ENCODE results near the gene GALK2.
"Not testable (repeated sequence)": the region's sequence is repeated elsewhere in the genome, so short reads cannot be mapped to it uniquely, and the experiment has no call there.

Gene GALK2

GRCh38 chr15:49155110-49155833, 14.8 kb upstream of the GALK2 start, which contains the start of gene COPS2:
Gene COPS2 (minus strand): TSS chr15:49155599. CDS start chr15:49155578, 21 bp downstream.
- DNase-seq = peak; percentile 91 to 99 (median 97)
- intact Hi-C loops (cut with DNase I) = loop anchor here (5.0 kb wide), 1 partner anchor 108 kb away; the partner anchor contains the start of gene SECISBP2L

DNA sequence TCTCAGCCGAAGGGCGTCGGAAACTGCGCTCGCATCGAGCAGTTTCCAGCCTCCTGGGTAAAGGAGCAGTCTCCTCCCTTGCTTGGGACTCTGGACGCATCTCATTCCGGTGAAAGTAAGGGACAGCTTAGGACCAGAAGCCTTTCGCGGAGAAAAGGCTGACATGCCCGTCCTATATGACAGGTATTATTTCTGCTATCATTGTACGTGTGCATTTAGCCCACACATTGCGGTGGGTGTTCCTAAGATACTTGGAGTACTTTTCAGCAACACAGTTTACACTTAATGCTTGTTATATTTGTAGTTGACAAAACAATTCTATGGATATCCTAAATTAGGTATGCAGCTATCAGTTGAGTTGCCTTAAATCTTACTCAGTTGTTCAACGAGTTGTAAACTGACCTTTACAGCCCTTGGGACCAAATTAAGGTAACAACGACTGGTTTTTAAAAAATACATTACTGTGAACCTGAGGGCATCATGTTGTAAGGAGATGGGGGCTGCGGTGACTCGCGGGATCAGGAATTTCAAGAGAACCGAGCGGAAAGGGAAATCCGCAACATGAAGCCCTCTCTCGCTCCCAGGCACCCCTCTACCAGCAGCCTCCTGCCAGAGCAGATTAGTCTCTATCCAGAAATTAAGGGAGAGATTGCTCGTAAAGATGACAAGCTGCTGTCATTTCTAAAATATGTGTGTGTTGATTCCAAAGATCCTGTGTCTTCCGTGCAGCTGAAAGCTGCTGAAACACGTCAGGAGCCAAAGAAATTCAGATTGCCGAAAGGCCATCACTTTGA, 14.0 kb upstream of the GALK2 start:
- peak in 19 of 42 donors; percentile 10 to 57 (median 32) for DNase-seq
- intact Hi-C loops (cut with DNase I) = loop anchor here (5.0 kb wide), 1 partner anchor 109 kb away; the partner anchor contains the start of gene SECISBP2L

DNA sequence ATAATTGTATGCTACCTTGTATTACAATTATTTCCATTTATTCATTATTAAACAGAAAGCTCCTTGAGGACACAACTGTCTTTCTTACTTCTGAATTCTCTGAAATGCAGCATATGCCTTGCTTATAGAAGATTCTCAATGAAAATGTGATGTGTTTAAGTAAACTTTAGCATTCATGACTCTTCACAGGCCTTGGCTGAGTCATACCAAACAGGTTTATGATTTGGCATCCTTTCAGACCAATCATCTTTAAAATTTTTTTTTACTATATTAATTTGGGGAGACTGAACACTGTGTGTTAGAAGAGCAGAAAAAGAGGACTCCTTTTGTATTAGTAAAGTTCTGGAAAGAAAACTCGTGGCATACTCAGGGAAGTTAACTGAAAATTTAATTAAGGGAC, 6.4 kb upstream of the GALK2 start:
- intact Hi-C loops (cut with DNase I) = no loop called here
- DNase-seq = no peak

DNA sequence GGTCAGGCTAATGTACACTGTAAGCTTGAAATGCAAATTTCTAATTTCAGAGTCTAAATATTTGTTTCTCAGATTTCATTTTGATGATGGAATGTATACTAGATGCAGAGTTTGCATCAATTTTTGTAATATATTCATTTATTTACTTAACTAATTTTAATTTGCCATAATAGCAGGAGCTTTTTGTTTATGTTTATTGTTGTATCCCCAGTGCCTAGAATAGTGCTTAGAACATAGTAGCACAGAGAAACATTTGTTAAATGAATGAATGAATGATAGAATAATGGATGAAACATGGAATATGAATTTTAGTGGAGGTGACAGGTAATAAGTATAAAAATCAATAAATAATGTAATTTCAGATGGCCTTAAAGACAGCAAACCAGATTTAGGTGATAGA, 5.2 kb upstream of the GALK2 start:
- intact Hi-C loops (cut with DNase I) = no loop called here
- DNase-seq = no peak

DNA sequence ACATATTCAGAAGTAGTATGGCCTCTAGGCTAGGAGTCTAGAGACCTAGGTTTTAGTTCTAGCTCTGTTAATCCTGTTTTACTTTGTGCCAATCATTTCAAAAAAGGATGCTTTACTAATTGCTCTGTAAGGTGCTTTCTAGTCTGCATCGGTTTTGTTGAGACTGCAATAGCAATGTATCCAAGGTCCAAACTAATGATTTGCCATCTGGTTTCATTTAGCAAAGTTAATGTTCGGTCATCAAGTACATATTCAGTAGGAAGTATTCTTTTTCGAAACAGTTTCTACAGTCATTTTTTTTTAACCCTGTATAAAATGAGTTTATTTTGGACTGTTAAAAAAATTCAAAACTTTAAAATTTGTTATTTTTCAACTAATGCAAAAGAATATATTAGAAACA, 2.0 kb upstream of the GALK2 start:
- intact Hi-C loops (cut with DNase I) = no loop called here

DNA sequence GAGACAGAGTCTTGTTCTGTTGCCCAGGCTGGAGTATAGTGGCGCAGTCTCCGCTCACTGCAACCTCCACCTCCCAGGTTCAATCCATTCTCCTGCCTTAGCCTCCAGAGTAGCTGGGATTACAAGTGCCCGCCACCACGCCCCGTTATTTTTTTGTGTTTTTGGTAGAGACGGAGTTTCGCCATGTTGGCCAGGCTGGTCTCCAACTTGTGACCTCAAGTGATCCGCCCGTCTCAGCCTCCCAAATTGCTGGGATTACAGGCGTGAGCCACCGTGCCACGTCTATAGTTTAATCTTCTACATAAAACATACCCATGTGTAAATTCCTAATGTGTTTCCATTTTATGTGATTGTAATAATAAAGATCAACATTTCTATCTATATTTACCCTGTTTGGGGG, 1.7 kb downstream of the GALK2 start:
- DNase-seq = no peak
- intact Hi-C loops (cut with DNase I) = no loop called here

More for the DNA sequence above, 2.0 kb upstream of the GALK2 start:
- DNase-seq = no peak

DNA sequence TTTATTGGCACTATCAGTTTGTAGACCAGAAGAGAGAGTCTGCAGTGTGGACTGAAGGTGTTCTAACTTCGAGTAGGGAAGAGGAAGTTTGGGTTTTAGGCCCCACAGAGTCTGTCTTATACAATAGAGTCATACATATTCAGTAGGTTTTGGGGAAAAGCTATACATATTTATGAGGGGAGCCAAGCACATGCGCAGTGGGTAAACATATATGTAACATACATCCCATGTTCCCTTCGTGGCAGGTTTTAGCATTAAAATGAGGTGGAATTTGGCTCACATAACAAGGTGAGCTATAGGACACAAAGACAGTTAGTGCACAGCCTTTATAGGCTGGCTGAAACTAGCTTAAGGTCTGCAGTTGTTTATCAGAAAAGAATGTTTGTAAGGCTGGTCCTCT, 4.9 kb downstream of the GALK2 start:
- DNase-seq = no peak
- intact Hi-C loops (cut with DNase I) = no loop called here

DNA sequence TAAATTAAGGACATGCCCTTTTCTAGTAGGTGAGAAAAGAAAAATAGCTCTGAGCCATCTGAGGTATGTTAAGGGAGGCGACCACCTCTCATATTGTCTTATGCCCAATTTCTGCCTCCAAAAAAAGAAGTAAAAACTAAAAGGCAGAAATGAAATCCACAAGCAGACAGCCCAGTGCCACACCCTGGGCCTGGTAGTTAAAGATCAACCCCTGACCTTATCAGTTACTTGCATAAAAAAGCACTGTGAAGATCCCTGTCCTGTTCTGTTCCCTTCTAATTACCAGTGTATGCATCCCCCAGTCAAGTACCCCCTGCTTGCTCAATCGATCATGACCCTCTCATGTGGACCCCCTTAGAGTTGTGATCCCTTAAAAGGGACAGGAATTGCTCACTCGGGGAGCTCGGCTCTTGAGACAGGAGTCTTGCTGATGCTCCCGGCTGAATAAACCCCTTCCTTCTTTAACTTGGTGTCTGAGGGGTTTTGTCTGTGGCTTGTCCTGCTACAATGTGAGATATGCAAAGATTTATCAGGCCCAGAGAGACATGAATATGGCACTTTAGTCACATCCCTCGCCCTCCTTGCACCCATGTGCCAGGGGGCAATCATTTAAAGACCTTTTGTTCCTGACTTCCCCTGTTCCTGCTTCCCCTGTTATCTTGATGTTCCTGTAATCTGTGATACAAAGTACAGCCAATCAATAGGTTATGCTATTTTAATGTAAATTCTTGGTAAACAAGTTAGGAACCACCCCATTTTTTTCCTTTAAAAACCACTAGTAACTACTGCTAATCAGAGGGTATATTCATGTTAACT, 5.7 kb downstream of the GALK2 start:
- intact Hi-C loops (cut with DNase I); DNase-seq: not testable (repeated sequence)

DNA sequence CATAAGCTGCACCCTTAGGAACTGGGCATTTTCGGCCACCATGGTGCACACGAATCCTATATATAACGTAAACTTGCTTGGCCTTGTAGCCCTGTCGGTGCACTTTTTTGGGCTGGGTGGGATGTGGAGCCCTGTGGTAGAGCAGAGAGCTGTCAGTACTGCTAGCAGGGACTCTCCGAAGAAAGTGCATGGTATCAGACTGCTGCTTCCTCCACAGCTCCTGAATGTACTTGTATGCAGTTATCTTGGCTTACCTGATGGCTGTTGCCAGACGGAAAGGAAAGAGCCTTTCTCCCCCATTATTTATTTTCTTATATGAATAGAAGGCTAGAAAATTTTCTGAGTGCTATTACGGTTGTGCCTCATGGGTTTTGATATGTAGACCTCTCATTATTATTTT, 8.4 kb downstream of the GALK2 start:
- intact Hi-C loops (cut with DNase I) = no loop called here
- DNase-seq = no peak

DNA sequence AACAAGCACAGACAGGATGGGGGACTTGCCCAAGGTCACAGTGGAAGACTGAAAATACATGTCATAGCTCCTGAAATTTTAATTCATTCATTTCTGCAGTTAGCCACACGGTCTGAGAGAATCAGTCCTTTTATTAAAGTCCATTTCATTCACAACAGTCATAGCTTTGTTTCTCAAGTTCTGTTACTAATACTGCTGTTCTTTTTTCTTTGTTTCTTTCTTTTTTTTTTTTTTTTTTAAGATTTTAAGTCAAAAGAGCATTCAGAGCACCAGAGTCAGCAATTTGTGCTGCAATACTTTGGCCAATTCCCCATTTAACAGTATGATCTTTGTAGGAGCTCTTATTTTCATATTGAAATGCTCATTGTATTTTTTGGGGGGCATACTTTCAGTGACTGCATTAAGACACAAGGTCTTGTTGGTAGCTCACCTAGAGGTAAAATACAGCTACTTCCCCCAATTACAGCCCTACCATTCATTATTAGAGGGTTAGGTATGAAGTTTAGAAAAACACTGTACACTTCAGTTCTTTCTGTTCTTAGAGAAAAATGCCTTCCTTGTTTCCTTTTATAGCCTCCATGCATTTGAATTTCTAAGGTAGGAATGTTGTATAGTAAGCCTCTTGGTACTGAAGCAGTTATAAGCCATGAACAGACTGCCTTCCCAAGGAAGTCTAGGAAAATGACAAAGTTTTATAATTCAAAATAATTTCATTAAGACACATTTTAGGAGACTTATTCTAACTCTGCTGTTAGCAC, 9.6 kb downstream of the GALK2 start:
- intact Hi-C loops (cut with DNase I) = no loop called here
- DNase-seq = no peak

DNA sequence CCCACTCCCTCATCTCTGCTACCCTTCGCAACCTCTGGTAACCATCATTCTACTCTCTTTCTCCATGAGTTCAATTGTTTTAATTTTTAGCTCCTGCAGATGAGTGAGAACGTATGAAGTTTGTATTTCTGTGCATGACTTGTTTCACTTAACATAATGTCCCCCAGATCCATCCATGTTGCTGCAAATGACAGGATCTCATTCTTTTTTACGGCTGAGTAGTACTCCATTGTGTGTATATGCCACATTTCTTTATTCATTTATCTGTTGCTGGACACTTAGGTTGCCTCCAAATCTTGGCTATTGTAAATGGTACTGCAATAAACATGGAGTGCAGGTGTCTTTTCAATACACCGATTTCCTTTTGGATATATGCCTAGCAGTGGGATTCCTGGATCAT, 12.1 kb downstream of the GALK2 start:
- no peak for DNase-seq
- intact Hi-C loops (cut with DNase I) = no loop called here

- DNase-seq; intact Hi-C loops (cut with DNase I): not testable (repeated sequence)
Observed at GRCh38 chr15:49183741-49184140, 13.7 kb downstream of the GALK2 start.

- intact Hi-C loops (cut with DNase I) = no loop called here
- no peak for DNase-seq
Observed at GRCh38 chr15:49185473-49185872, 15.4 kb downstream of the GALK2 start.

DNA sequence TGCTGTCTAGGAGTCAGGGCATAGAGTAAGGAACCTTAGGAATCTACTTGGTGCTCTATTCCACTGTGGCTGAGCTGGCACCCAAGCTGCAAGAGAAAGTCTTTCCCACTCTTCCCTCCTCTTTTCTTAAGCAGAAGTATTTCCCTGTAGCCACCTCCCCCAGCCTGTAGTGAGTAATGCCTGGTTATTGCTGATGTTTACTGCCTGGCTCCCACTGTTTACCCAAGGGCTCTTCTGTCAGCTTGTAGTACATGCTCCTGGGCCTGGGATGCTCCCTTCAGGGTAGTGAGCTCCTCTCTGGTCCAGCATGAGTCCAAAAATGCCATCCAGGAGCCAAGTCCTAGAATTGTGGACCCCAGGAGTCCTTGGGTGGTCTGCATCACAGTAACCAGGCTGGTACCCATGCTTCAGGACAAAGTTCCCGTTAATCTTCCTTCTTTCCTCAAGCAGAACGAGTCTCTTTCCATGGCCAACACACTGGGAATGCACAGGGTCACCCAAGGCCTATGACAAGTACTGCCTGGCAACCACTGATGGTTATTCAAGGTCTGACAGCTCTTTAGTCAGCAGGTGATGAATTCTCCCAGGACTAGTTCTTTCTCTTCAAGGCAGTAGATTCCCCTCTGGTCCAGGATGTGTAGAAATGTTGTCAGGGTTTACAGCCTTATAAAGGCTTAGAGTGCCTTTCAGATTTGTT, 17.6 kb downstream of the GALK2 start:
- intact Hi-C loops (cut with DNase I) = no loop called here
- DNase-seq = no peak

DNA sequence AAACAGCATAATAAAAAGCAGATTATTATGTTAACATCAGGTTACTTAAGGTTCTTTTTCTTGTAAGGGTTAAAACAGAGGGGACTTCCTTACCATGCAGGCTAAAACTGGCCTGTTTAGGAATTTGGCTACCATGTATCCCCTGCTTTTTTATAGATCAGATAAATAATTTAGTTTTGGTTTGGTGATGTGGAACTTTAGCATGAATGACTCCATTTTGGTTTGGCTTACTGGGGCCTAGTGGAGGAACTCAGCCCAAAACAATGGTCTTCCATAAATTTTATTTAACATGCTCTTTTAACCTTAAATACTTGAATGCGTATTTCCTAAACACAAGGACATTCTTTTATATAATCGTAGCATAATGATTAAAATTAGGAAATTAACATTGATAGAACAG, 18.9 kb downstream of the GALK2 start:
- intact Hi-C loops (cut with DNase I) = no loop called here
- no peak for DNase-seq

- intact Hi-C loops (cut with DNase I) = no loop called here
- DNase-seq = no peak
Observed at GRCh38 chr15:49189631-49190030, 19.6 kb downstream of the GALK2 start.

DNA sequence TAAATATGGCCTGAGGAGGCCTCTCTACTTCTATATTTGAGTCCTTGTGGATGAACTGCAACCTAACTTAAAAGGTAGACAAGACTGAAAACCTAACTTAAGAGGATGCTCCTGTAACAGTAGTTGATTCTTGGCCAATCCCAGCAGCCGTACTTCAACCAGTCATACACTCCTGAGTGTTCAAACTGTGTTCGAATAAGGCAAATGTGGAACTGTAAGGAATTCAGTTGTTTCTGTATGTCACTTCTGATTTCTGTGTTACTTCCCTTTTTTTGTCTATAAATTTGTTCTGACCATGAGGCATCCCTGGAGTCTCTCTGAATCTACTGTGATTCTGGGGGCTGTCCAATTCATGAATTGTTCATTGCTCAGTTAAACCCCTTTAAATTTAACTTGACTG, 20.5 kb downstream of the GALK2 start:
- intact Hi-C loops (cut with DNase I) = no loop called here
- DNase-seq = no peak

GRCh38 chr15:49191892-49192291, 21.8 kb downstream of the GALK2 start:
- no peak for DNase-seq
- intact Hi-C loops (cut with DNase I) = no loop called here

All from head of caudate nucleus (tissue), 42 donors.